ENCODE results near the gene SERPIND1. TPM values are rescaled to one million over a fixed set of nuclear protein-coding genes. Genes with fewer than 3 reads are reported as not detected.

The SERPIND1 gene
- total RNA-seq, 4 donors from 2014 or later = 0.38 to 0.42 TPM; not detected in 2

- DNase-seq = no peak
- WGBS, 2 donors = 68 to 76% methylated on average over 9 of the region's 9 CpGs
- intact Hi-C loops (cut with DNase I) = no loop called here
- Histone ChIP-seq H3K4me1 (peaks cover 8 to 34% (median 11%) of the 10 kb centered on the region in 3 donors), H3K9me3 (no peaks in the 10 kb centered on the region), H3K27ac (peak overlapping the region in 1 of 4 donors; percentile 18), H3K36me3 (peaks cover 14 to 96% (median 26%) of the 10 kb centered on the region in 3 donors), H3K4me3 (no peak overlapping the region), H3K27me3 (no peaks in the 10 kb centered on the region)
- TF ChIP-seq, protein P1, sequence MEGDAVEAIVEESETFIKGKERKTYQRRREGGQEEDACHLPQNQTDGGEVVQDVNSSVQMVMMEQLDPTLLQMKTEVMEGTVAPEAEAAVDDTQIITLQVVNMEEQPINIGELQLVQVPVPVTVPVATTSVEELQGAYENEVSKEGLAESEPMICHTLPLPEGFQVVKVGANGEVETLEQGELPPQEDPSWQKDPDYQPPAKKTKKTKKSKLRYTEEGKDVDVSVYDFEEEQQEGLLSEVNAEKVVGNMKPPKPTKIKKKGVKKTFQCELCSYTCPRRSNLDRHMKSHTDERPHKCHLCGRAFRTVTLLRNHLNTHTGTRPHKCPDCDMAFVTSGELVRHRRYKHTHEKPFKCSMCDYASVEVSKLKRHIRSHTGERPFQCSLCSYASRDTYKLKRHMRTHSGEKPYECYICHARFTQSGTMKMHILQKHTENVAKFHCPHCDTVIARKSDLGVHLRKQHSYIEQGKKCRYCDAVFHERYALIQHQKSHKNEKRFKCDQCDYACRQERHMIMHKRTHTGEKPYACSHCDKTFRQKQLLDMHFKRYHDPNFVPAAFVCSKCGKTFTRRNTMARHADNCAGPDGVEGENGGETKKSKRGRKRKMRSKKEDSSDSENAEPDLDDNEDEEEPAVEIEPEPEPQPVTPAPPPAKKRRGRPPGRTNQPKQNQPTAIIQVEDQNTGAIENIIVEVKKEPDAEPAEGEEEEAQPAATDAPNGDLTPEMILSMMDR (IDR thresholded peaks at IDR 0.05) = no peak
- no peak for TF ChIP-seq POLR2A (IDR thresholded peaks at IDR 0.05)
Measured at GRCh38 chr22:20748731-20749428, 25.0 kb upstream of the SERPIND1 start.

GRCh38 chr22:20749453-20749852 is 24.5 kb upstream of the SERPIND1 start:
- DNase-seq = no peak
- TF ChIP-seq, protein P1 (IDR thresholded peaks at IDR 0.05) = no peak
- TF ChIP-seq POLR2A (IDR thresholded peaks at IDR 0.05) = no peak
- H3K27me3 ChIP-seq = no peaks in the 10 kb centered on the region

GRCh38 chr22:20750461-20751184 is 23.3 kb upstream of the SERPIND1 start:
- peaks cover 11 to 93% (median 22%) of the 10 kb centered on the region in 3 donors for H3K36me3 ChIP-seq
- WGBS, 2 donors = 40 to 77% methylated on average over 7 of the region's 9 CpGs
- intact Hi-C loops (cut with DNase I) = no loop called here
- TF ChIP-seq POLR2A (IDR thresholded peaks at IDR 0.05) = no peak
- TF ChIP-seq, protein P1 (IDR thresholded peaks at IDR 0.05) = no peak
- H3K27me3 ChIP-seq = no peaks in the 10 kb centered on the region
- DNase-seq = no peak
- no peak overlapping the region for H3K4me3 ChIP-seq
- H3K4me1 ChIP-seq = peaks cover 8 to 34% (median 11%) of the 10 kb centered on the region in 3 donors
- no peaks in the 10 kb centered on the region for H3K9me3 ChIP-seq
- H3K27ac ChIP-seq = no peak overlapping the region

More at GRCh38 chr22:20749453-20749852, 24.5 kb upstream of the SERPIND1 start:
- Histone ChIP-seq H3K9me3 (no peaks in the 10 kb centered on the region), H3K36me3 (peaks cover 12 to 96% (median 22%) of the 10 kb centered on the region in 3 donors), H3K4me1 (peaks cover 8 to 34% (median 11%) of the 10 kb centered on the region in 3 donors), H3K27ac (no peak overlapping the region), H3K4me3 (no peak overlapping the region)
- WGBS, 2 donors = 88 to 93% methylated on average over 3 of the region's 3 CpGs
- intact Hi-C loops (cut with DNase I) = no loop called here

DNA sequence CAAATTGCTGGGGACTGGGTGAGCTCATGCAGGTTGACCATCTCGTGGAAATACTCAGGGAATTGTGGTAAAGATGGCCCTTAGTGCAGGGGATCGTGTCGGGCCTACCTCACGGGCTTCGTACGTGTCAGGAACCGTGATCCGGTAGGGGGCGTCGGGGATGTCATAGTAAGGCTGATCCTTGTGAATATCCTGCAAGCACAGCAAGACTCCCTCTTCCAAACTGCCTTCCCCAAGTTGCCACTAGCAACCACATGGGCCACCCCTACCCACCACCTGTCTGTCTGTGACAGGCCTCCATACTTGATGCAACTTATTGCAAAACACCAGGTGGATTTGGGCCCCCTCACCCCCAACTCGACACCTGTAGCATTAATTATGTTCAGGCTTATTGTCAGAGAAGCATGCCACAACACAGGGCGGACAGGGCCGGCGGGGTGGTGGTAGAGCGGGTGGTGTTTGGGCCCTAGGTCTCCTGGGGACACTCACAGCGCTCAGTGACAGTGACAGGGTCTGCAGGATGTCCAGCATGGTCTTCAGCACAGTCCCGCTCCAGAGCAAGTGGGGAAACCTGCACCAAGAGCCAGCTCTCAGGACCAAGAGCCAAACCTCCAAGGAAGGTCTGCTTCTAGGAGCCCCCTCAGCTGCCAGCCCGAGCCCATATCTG is 22.6 kb upstream of the SERPIND1 start:
- Histone ChIP-seq H3K27me3 (no peaks in the 10 kb centered on the region), H3K27ac (no peak overlapping the region), H3K4me3 (no peak overlapping the region), H3K36me3 (peaks cover 11 to 94% (median 22%) of the 10 kb centered on the region in 3 donors), H3K9me3 (no peaks in the 10 kb centered on the region), H3K4me1 (peaks cover 8 to 34% (median 11%) of the 10 kb centered on the region in 3 donors)
- intact Hi-C loops (cut with DNase I) = no loop called here
- no peak for DNase-seq
- 80 to 89% methylated on average over 1 to 16 of the region's 18 CpGs for WGBS, 2 donors
- no peak for TF ChIP-seq POLR2A (IDR thresholded peaks at IDR 0.05)
- TF ChIP-seq, protein P1 (IDR thresholded peaks at IDR 0.05) = no peak

All from esophagus squamous epithelium (tissue), 5 donors.